NCI-H526 (cell line): Measurements from ENCODE around the gene OGG1.

Experiments used
- DNase-seq, 2 experiments: peaks; one replicate each; lab custom pipeline; 2025; lab: John Stamatoyannopoulos, UW

OGG1 gene

DNA sequence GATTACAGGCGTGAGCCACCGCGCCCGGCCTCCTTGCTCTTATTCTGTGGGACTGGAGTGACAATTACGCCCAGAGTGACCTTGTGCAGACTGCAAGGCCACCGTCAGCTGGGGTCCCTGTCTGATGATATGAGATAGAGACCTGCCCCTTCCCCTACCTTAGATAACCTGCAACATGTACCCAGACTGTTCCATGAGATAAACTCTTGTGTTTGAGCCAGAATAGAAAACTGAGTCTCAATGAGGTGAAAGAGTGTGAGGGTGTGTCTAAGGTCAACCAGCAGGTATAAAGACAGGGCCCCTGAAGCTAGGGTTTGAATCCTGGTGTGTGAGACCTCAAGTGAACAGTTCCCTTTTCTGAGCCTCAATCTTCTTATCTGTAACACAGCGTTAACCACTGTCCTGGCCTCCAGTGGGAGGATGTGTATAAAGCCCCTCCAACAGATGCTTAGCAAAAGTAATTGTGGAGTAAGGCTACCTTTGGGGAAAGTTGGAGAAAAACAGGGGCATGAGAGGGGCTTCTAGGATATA, 36.5 kb downstream of the OGG1 start:
- no peak for DNase-seq

DNA sequence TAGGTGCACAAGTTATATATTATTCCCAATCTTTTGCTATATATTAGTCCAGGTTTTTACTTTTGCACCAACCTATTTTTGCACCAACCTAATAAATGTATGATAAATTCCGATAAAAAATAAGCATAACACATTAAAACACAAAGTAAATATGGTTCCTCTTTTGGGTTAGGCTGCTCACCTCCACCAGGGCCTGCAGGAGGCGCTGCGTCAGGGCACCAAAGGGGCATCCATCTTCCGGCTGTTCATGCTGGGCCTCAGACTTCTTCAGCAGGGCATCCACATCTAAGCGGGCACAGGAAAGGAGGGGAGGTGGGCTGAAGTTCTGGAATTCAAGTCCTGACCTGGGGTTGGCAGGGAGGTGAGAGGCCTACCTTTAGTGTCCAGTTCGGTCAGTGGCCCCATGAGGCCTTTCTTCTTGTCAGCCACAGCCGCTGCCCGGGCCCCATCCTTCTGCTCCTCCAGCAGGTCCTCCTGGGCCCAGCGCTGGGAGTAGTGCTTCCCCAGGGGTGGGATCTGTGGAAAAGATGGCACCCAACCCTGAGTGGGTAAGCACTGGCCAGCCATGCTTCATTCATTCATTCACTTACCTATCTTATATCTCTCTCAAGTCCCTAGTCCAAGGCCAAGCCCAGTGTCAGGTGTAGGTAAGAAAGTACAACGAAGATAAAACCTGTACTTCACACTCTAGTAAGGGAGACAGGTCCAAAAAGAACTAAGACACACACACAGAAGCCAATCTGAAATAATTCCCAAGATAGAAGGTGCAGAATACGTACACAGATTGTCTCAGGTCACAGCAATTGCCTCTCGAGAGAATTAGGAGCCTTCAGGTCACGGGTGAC, 37.3 kb downstream of the OGG1 start:
- no peak for DNase-seq

DNA sequence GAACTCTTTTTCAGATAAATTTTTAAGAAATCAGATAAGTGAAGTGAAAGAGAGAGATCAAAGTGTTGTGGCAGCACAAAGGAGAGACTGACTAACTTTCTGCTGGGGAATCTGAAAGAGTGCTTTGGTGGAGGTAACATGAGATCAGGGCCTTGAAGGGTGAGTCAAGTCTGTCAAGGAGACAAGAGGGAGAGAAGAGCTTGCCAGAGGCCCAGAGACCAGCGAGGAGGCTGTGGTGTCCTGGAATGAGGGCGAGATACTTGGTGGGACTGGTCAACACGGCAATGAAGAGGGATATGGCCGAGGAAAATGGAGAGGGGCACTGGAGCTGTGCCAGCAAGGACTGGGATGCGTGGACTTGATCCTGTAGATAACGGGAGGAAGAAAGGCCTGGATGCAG, 38.0 kb downstream of the OGG1 start:
- no peak for DNase-seq

DNA sequence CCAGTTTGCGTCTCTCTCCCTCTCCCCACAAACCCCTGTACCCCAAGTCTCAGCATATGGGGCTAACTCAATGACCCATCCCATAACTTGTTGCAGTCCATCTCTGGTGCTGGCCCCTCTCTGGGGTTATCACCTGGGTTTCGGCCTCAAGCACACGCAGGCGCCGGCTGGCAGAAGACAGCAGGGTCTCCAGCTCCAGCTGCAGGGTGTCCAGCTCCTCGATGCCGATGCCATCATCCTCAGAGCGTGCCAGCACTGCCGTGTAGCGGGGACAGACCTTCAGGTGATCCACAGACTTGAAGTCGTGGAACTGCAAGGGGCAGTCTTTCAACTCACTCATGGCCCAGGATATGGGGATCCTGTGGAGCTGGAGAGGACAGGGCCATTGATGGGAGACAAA, 41.4 kb downstream of the OGG1 start:
- DNase-seq = no peak

GRCh38 chr3:9791790-9792404, 42.1 kb downstream of the OGG1 start:
- no peak for DNase-seq

DNA sequence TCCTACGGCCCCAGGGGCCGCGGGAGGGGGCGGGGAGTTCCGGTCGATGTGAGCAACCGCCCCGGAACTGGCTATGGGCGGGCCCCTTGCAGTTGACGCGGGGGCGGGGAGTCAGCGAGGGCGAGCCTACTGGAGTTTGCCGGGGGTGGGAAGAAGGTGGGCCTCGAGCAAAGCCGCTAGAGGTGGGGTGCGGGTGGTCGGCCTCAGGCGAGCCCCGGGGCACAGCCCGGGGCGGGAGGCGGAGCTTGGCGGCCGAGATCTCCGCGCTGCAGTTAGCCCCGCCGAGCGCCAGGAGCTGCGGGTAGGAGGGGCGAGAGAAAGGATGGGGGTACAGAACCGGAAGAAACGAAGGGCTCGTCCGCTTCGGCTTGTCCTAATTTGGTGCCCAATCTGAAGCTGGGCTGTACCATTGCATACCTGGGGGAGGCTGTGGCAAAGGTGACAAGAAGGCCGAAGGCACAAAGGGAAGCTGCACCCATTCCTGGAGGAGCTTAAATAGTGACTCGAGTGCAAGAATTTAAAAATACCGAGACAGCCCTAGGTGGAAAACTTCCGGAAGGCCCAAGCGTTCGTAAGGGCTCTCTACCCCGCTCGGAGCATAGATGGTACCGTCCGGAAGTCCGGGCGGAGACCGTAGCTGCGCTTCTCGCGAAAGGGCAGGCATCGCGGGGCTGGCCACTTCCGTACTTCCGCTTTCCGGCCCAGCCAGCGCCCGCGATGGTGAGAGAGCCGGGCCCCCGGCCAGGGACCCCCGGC, 42.8 kb downstream of the OGG1 start, which contains the start of the genes ARPC4 and TADA3:
TSS of gene ARPC4 (plus strand) at position 678 of the 756 bp plus-strand sequence. CDS start at position 718, 40 bp downstream.
TSS of gene TADA3 (minus strand) at position 69 of the 756 bp plus-strand sequence. CDS start 1,007 bp downstream, outside the sequence.
- DNase-seq = peak; percentile 91 to 95

DNA sequence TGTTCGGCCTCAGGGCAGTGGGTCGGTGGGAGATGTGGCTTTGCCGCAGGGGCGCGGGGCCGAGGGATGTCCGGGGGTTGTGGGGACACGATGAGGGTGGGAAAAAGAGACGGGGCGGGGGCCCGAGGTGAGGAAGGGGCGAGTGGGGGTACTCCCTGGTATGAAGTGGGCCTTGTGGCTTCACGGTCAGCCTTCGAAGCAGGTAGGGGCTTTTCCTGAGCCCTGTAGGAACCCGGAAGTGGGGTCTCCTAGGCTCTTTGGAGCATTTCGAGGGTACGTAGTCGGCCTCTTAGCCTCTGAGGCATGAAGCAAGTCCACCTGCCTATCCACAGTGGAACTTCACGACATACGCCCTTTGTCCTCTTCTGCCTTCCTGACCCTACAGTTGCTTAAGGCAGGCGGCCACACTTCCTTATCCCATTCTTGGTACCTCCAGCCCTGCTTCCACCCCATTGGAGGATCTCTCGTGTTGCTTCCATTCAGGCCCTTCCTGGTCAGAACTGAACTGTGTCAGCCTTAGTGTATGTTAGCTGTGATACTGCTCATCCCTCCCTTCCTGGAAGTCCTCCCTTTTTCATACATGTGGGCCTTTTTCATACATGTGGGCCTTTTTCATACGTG, 43.5 kb downstream of the OGG1 start:
- DNase-seq = peak in 1 of 2 experiments; percentile 24

DNA sequence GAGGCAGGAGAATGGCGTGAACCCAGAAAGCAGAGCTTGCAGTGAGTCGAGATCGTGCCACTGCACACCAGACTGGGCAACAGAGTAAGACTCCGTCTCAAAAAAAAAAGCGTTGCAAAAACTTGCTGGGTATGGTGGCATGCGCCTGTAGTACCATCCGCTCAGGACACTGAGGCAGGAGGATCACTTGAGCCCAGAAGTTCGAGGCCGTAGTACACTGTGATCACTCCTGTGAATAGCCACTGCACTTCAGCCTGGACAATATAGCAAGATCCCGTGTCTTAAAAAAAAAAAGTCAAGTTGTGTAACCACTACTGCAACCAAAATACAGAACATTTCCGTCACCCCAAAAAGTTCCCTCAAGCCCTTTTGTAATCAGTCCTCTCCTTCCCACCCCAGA, 44.6 kb downstream of the OGG1 start:
- DNase-seq = no peak

GRCh38 chr3:9795207-9795606, 45.5 kb downstream of the OGG1 start:
- DNase-seq = no peak

GRCh38 chr3:9797196-9797945, 47.6 kb downstream of the OGG1 start:
- no peak for DNase-seq

DNA sequence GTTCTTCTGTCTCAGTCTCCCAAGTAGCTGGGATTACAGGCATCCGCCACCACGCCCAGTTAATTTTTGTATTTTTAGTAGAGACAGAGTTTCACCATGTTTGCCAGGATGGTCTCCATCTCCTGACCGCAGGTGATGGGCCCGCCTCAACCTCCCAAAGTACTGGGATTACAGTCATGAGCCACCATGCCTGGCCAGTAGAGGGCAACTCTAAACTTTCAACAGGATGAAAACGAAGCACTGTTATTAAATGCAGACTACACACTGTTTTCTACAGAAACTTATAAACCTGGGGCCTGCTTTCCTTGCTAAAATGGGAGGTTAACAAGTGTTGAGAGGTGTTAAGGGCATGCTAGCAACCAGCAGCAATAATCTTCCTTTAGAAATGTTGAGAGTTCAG, 50.8 kb downstream of the OGG1 start:
- no peak for DNase-seq

GRCh38 chr3:9803494-9803893, 53.7 kb downstream of the OGG1 start:
- no peak for DNase-seq

DNA sequence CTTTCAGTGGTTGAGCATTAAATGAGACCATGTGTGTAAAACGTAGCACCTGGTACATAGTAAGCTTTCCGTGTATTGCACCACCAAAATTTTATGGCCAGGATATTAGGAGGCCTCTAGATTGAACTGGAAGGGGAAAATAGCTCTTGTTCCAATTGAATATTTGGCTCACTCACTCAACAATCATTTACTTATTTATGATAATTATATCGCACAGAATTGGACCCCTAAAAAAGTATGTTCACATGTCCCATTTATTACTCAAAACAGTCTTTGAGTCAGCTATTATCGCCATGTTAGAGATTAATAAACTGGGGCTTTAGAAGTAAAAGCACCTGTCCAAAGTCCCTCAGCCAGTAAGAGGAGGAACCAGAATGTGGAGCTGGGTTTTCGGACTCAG, 55.2 kb downstream of the OGG1 start:
- DNase-seq = no peak

- DNase-seq = no peak
Observed at GRCh38 chr3:9806137-9806536, 56.4 kb downstream of the OGG1 start.
